H1 (cell line): Measurements from ENCODE around the gene SPATA22. TPM values are rescaled to one million over a fixed set of nuclear protein-coding genes. Genes with fewer than 3 reads are reported as not detected.

ENCODE experiments used
- CTCF ChIA-PET: fragments of 300-600 bp; sonication (Branson Sonifier 250); formaldehyde crosslinking; loops from one replicate; lab custom pipeline; 2021; ENCODE audit not compliant: partially characterized antibody; lab: Charles Lee
- POLR2A ChIA-PET: fragments of 300-600 bp; sonication (Branson Sonifier 250); formaldehyde crosslinking; loops from one replicate; lab custom pipeline; 2021; ENCODE audit warnings: inconsistent platforms; ENCODE audit not compliant: partially characterized antibody; lab: Charles Lee
- DNase-seq, 2 experiments: peaks; one replicate each; pipeline versions ENCODE4 v3.0.0 to v3.0.0-alpha.2; 2010 to 2022; ENCODE audit warnings: low spot score in 2 of 2, low read depth in 1 of 2, mixed read lengths in 1 of 2
- FAIRE-seq: peaks from 2 replicates; lab custom pipeline; 2011; peaks lifted over from hg19 to GRCh38; lab: Jason Lieb, UNC
- H2AFZ ChIP-seq: 2 replicates; pipeline ENCODE4 v1.8.1; 2012; ENCODE audit warnings: low read length, inconsistent platforms
- H2AK5ac ChIP-seq: 2 replicates; pipeline ENCODE4 v1.6.1; 2013; ENCODE audit warnings: low read depth, low read length
- H2BK120ac ChIP-seq: replicated peaks from 2 replicates; pipeline ENCODE3; 2013; ENCODE audit warnings: low read depth, low read length, inconsistent platforms
- H2BK12ac ChIP-seq: 2 replicates; pipeline ENCODE4 v1.6.1; 2013; ENCODE audit warnings: low read depth, low read length
- H2BK15ac ChIP-seq: 2 replicates; pipeline ENCODE4 v1.6.1; 2013; ENCODE audit warnings: low read length
- H2BK20ac ChIP-seq: 2 replicates; pipeline ENCODE4 v1.6.1; 2013; ENCODE audit warnings: low read length
- H2BK5ac ChIP-seq: 2 replicates; pipeline ENCODE4 v1.6.1; 2013; ENCODE audit warnings: low read depth, low read length
- H3K14ac ChIP-seq: 2 replicates; pipeline ENCODE4 v1.6.1; 2013; ENCODE audit warnings: inconsistent platforms; ENCODE audit not compliant: insufficient read length
- H3K18ac ChIP-seq: 2 replicates; pipeline ENCODE4 v1.6.1; 2013; ENCODE audit warnings: low read length; ENCODE audit errors: extremely low read depth
- H3K23ac ChIP-seq: 2 replicates; pipeline ENCODE4 v1.6.1; 2013; ENCODE audit warnings: inconsistent platforms; ENCODE audit not compliant: insufficient read length
- H3K23me2 ChIP-seq: 2 replicates; pipeline ENCODE4 v1.6.1; 2013; ENCODE audit warnings: low read depth, low read length
- H3K27ac ChIP-seq: 2 replicates; pipeline ENCODE4 v1.6.1; 2011; ENCODE audit warnings: low read depth, low read length, inconsistent platforms
- H3K27me3 ChIP-seq, 4 experiments: replicated peaks in 1 of 4; 1 replicate in 1 of 4; 2 replicates in 3 of 4; pipeline versions ENCODE4 v1.6.1 to v1.8.1; 2011 to 2013; ENCODE audit warnings: low read length in 3 of 4, mild to moderate bottlenecking in 3 of 4, inconsistent platforms in 2 of 4, mixed read lengths in 2 of 4, moderate library complexity in 1 of 4; ENCODE audit not compliant: control insufficient read depth in 3 of 4, insufficient read depth in 3 of 4; ENCODE audit errors: extremely low read depth in 1 of 4
- H3K36me3 ChIP-seq, 4 experiments: 2 replicates each; pipeline versions ENCODE4 v1.6.1 to v1.8.1; 2011 to 2013; ENCODE audit warnings: mild to moderate bottlenecking in 4 of 4, low read length in 3 of 4, moderate library complexity in 2 of 4, control low read depth in 1 of 4, inconsistent platforms in 1 of 4; ENCODE audit not compliant: insufficient read depth in 4 of 4, control insufficient read depth in 2 of 4
- H3K4ac ChIP-seq: replicated peaks from 2 replicates; pipeline ENCODE3; 2013; ENCODE audit warnings: low read length, low read depth, mixed read lengths, inconsistent platforms; ENCODE audit not compliant: insufficient read length
- H3K4me1 ChIP-seq, 4 experiments: replicated peaks in 1 of 4; 1 replicate in 1 of 4; 2 replicates in 3 of 4; pipeline versions ENCODE4 v1.6.1 to v1.8.1; 2011 to 2013; ENCODE audit warnings: low read length in 3 of 4, inconsistent platforms in 2 of 4, mixed read lengths in 1 of 4; ENCODE audit not compliant: insufficient read depth in 4 of 4, control insufficient read depth in 3 of 4
- H3K4me2 ChIP-seq, 2 experiments: 2 replicates each; pipeline versions ENCODE4 v1.6.1 to v1.8.1; 2011 to 2013; ENCODE audit warnings: low read depth in 2 of 2, low read length in 2 of 2, control low read depth in 1 of 2, inconsistent platforms in 1 of 2, mild to moderate bottlenecking in 1 of 2; ENCODE audit not compliant: insufficient read depth in 1 of 2
- H3K4me3 ChIP-seq, 4 experiments: fragments of 200-600, 300-600 bp in 1 of 4; sonication (generic), shearing (Covaris generic), sonication (Bioruptor Twin) in 1 of 4; 2 replicates each; pipeline versions ENCODE4 v1.5.1 to v1.8.1; 2011 to 2016; ENCODE audit warnings: low read length in 4 of 4, low read depth in 3 of 4, control low read depth in 2 of 4, inconsistent platforms in 2 of 4, mild to moderate bottlenecking in 2 of 4, mixed read lengths in 1 of 4, moderate library complexity in 1 of 4; ENCODE audit not compliant: insufficient read depth in 2 of 4; ENCODE audit errors: extremely low read depth in 1 of 4
- H3K56ac ChIP-seq: replicated peaks from 2 replicates; pipeline ENCODE3; 2013; ENCODE audit warnings: low read depth, mild to moderate bottlenecking, mixed read lengths, low read length, inconsistent platforms; ENCODE audit not compliant: insufficient read length
- H3K79me1 ChIP-seq: 2 replicates; pipeline ENCODE4 v1.6.1; 2013; ENCODE audit warnings: low read depth, low read length, control low read depth
- H3K79me2 ChIP-seq, 2 experiments: 2 replicates each; pipeline versions ENCODE4 v1.6.1 to v1.8.1; 2012 to 2013; ENCODE audit warnings: low read length in 2 of 2, mild to moderate bottlenecking in 2 of 2, inconsistent platforms in 1 of 2; ENCODE audit not compliant: insufficient read depth in 2 of 2, control insufficient read depth in 1 of 2
- H3K9ac ChIP-seq, 4 experiments: replicated peaks in 1 of 4; 1 replicate in 1 of 4; 2 replicates in 3 of 4; pipeline versions ENCODE4 v1.6.1 to v1.8.1; 2011 to 2013; ENCODE audit warnings: low read depth in 3 of 4, low read length in 3 of 4, control low read depth in 2 of 4, mild to moderate bottlenecking in 2 of 4, moderate library complexity in 2 of 4, inconsistent platforms in 1 of 4; ENCODE audit errors: extremely low read depth in 1 of 4
- H3K9me3 ChIP-seq, 2 experiments: 2 replicates each; pipeline versions ENCODE4 v1.6.1 to v1.8.1; 2012 to 2013; ENCODE audit warnings: mild to moderate bottlenecking in 2 of 2, moderate library complexity in 2 of 2, control low read depth in 1 of 2, inconsistent platforms in 1 of 2, low read depth in 1 of 2, low read length in 1 of 2, mixed read lengths in 1 of 2; ENCODE audit not compliant: insufficient read depth in 2 of 2
- H4K20me1 ChIP-seq, 2 experiments: replicated peaks in 1 of 2; 2 replicates each; pipeline versions ENCODE3 to v1.8.1; 2011 to 2013; ENCODE audit warnings: inconsistent platforms in 2 of 2, low read length in 2 of 2, mild to moderate bottlenecking in 1 of 2; ENCODE audit not compliant: insufficient read depth in 2 of 2, control insufficient read depth in 1 of 2
- H4K5ac ChIP-seq: 2 replicates; pipeline ENCODE4 v1.6.1; 2013; ENCODE audit warnings: low read length, low read depth, mixed read lengths, inconsistent platforms; ENCODE audit not compliant: insufficient read length
- H4K8ac ChIP-seq: 2 replicates; pipeline ENCODE4 v1.8.0; 2013; ENCODE audit warnings: mild to moderate bottlenecking, moderate library complexity, low read length, inconsistent platforms; ENCODE audit not compliant: insufficient read depth; ENCODE audit errors: extremely low read depth
- H4K91ac ChIP-seq: replicated peaks from 2 replicates; pipeline ENCODE3; 2013; ENCODE audit warnings: low read length, mixed read lengths, inconsistent platforms; ENCODE audit not compliant: insufficient read length
- CEBPB ChIP-seq: IDR thresholded peaks from 2 replicates; pipeline ENCODE4 v1.6.1; 2012; ENCODE audit warnings: low read depth, low read length
- MAFK ChIP-seq: IDR thresholded peaks from 2 replicates; pipeline ENCODE4 v1.6.1; 2012; ENCODE audit warnings: low read depth, mild to moderate bottlenecking, improper control_type of control experiment, low read length
- NANOG ChIP-seq: IDR thresholded peaks from 2 replicates; pipeline ENCODE4 v1.6.1; 2011; ENCODE audit warnings: low read length, low read depth, mild to moderate bottlenecking, inconsistent platforms; ENCODE audit not compliant: insufficient read depth, poor library complexity, severe bottlenecking
- POLR2AphosphoS5 ChIP-seq: IDR thresholded peaks from 2 replicates; pipeline ENCODE4 v1.6.1; 2011; ENCODE audit warnings: low read depth, low read length
- RXRA ChIP-seq: IDR thresholded peaks from 2 replicates; pipeline ENCODE4 v1.6.1; 2011; ENCODE audit warnings: low read depth, mild to moderate bottlenecking, low read length, moderate library complexity; ENCODE audit not compliant: insufficient read depth
- SIN3A ChIP-seq, 2 experiments: IDR thresholded peaks in 1 of 2; conservative IDR thresholded peaks in 1 of 2; 2 replicates each; pipeline ENCODE4 v1.6.1; 2011 to 2012; ENCODE audit warnings: low read length in 2 of 2, improper control_type of control experiment in 1 of 2, low read depth in 1 of 2, mild to moderate bottlenecking in 1 of 2
- USF2 ChIP-seq: IDR thresholded peaks from 2 replicates; pipeline ENCODE4 v1.6.1; 2011; ENCODE audit warnings: low read length, improper control_type of control experiment
- WGBS, 2 experiments: shearing (Covaris generic) in 1 of 2; methylation state at CpG; one replicate each; pipeline versions ENCODE4 v1.1.6 to v1.1.7; 2013 to 2015; ENCODE audit warnings: low lambda C conversion rate in 2 of 2, mixed read lengths in 2 of 2, inconsistent platforms in 1 of 2, low coverage in 1 of 2, missing lambda C conversion rate in 1 of 2; ENCODE audit not compliant: insufficient replicate concordance in 2 of 2, insufficient coverage in 1 of 2, insufficient read length in 1 of 2; ENCODE audit errors: extremely low coverage in 1 of 2, missing lambda C conversion rate in 1 of 2; 5-methylcytosine and 5-hydroxymethylcytosine counted together
- polyA plus RNA-seq, 7 experiments: library from polyadenylated mRNA; depleted of rRNA in 3 of 7; stranded (reverse) in 5 of 7; unstranded in 2 of 7; fragments of >200 nt in 5 of 7; fragments of 200-250 nt in 2 of 7; gene quantifications; 1 replicate in 5 of 7; 2 replicates in 1 of 7; 4 replicates in 1 of 7; pipeline versions ENCODE4 v1.2.1 to v1.2.3, GENCODE V29; 2011 to 2013; ENCODE audit warnings: missing spikeins in 2 of 7, mixed read lengths in 2 of 7
- total RNA-seq: library from RNA; stranded (reverse); fragmentation: NEBNext Ultra II Directional; extraction: Animal tissue kit (Norgen Biotek cat#: 25700); gene quantifications from 2 replicates; pipeline ENCODE4 v1.2.1, GENCODE V29; 2021

The SPATA22 gene
- total and polyA plus RNA-seq, 2 of the 8 experiments (the other 6 are each of a cell fraction or from before 2014, with no cell fraction given): 0.06 TPM; not detected in 1

DNA sequence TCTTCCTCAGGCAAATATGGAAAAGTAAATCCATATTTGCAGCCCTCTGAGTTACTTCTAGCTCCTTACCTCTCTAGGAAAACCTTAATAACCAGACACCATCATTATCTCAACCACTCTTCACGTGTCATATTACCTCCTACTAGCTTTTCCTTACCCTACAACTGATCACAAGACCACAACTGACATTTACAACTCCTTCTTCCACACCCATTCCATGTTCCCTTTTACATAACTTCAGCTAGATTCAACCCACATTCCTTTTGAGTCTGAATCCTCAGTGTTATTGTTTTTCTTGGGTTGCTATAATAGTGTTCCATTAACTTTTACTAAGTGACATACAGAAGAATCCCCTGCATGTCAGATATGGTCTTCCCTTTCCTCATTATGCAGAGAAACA, 33.3 kb downstream of the SPATA22 start:
- DNase-seq (no peak), FAIRE-seq (no peak)
- Histone ChIP-seq H3K36me3 (no peaks in the 10 kb centered on the region), H3K4me2 (no peak overlapping the region), H3K18ac (no peak overlapping the region), H3K4ac (no peak overlapping the region), H3K14ac (no peak overlapping the region), H3K9me3 (no peaks in the 10 kb centered on the region), H3K79me1 (no peaks in the 10 kb centered on the region), H4K5ac (no peak overlapping the region), H4K20me1 (no peaks in the 10 kb centered on the region), H3K27me3 (no peaks in the 10 kb centered on the region), H3K56ac (no peak overlapping the region), H3K27ac (no peak overlapping the region), H2BK12ac (no peak overlapping the region), H3K23me2 (no peaks in the 10 kb centered on the region; the same call in 1 of the 2 replicates), H4K91ac (no peak overlapping the region), H2BK120ac (no peak overlapping the region), H2AFZ (no peak overlapping the region), H4K8ac (no peak overlapping the region), H3K4me3 (no peak overlapping the region), H3K9ac (no peak overlapping the region), H2BK5ac (no peak overlapping the region), H2BK20ac (no peak overlapping the region), H3K79me2 (no peaks in the 10 kb centered on the region), H3K4me1 (peaks cover 0 to 3% (median 1%) of the 10 kb centered on the region in 4 experiments; a peak in 2 of 7 replicates), H2AK5ac (no peak overlapping the region), H3K23ac (no peak overlapping the region), H2BK15ac (no peak overlapping the region)
- ChIA-PET POLR2A (no interaction called here), CTCF (interaction anchor here (1.1 kb wide), 1 partner anchor 10 kb away, joined by 3 read pairs; no protein-coding TSS in a partner anchor)
- TF ChIP-seq CEBPB: no peak
- no peak for TF ChIP-seq RXRA
- no peak for TF ChIP-seq MAFK
- no peak for TF ChIP-seq POLR2AphosphoS5
- no peak for TF ChIP-seq USF2
- TF ChIP-seq SIN3A (conservative IDR thresholded peaks at IDR 0.05 in 1 of 2, IDR thresholded peaks at IDR 0.05 in 1 of 2; ENCODE audit: low read depth in 1 of 2, low read length in 2 of 2): no peak
- TF ChIP-seq NANOG: no peak
- 74% methylated on average over 1 of the region's 1 CpG; no CpG with 5 or more reads in 1 of the 2 experiments for WGBS, 2 experiments
